GM12875 (cell line): ENCODE results near the gene SRSF4.
"Not testable (repeated sequence)": the region's sequence is repeated elsewhere in the genome, so short reads cannot be mapped to it uniquely, and the experiment has no call there.

Experiments
- H3K4me3 ChIP-seq: one replicate; pipeline ENCODE4 v1.5.1; 2011; ENCODE audit warnings: low read depth, low read length, control low read depth
- TF ChIP-seq, protein P1 (sequence below): IDR thresholded peaks from 2 replicates; pipeline ENCODE4 v1.5.1; 2011; ENCODE audit warnings: low read depth, mild to moderate bottlenecking, control low read depth, inconsistent platforms, low read length, moderate library complexity, borderline replicate concordance; ENCODE audit not compliant: insufficient read depth

SRSF4 gene

DNA sequence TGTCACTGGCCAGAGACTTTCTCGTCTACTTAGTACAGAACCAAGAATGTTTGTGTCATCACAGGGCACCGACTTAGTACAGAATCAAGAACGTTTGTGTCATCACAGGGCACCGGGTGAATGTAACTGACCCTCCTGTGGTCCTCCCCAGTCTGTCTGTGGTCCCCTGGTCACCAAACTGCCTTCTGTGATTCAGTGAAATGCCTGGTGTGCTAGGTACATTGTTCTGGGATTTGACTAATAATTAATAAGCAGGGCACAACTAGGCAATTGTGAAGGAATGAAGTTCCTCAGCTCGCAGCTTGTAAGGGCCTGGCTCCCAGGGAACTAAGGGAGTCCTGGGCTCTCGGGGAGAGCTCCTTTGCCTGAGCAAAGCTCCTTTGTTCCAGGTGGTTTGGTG, 41.8 kb upstream of the SRSF4 start:
- H3K4me3 ChIP-seq: no peak overlapping the region
- TF ChIP-seq, protein P1, sequence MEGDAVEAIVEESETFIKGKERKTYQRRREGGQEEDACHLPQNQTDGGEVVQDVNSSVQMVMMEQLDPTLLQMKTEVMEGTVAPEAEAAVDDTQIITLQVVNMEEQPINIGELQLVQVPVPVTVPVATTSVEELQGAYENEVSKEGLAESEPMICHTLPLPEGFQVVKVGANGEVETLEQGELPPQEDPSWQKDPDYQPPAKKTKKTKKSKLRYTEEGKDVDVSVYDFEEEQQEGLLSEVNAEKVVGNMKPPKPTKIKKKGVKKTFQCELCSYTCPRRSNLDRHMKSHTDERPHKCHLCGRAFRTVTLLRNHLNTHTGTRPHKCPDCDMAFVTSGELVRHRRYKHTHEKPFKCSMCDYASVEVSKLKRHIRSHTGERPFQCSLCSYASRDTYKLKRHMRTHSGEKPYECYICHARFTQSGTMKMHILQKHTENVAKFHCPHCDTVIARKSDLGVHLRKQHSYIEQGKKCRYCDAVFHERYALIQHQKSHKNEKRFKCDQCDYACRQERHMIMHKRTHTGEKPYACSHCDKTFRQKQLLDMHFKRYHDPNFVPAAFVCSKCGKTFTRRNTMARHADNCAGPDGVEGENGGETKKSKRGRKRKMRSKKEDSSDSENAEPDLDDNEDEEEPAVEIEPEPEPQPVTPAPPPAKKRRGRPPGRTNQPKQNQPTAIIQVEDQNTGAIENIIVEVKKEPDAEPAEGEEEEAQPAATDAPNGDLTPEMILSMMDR: no peak

DNA sequence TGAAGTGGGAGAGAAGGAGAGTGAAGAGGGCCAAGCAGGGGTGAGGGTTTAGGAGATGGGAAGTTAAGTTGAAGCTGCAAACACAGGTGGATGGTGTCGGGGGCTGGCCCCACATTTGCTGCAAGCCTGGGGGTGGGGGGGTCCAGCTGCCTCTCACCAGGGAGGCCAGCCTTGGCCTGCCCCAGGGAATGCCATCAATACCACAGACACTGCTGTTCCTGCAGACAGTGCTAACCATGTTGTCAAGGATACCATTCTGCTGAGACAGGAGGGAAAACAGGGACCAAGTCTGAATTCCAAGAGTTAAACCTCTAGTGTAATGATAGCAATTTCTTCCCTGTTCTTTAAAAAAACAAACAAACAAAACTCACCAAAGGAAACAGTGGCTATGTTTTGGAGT, 41.0 kb upstream of the SRSF4 start:
- no peak overlapping the region for H3K4me3 ChIP-seq
- TF ChIP-seq, protein P1: no peak

DNA sequence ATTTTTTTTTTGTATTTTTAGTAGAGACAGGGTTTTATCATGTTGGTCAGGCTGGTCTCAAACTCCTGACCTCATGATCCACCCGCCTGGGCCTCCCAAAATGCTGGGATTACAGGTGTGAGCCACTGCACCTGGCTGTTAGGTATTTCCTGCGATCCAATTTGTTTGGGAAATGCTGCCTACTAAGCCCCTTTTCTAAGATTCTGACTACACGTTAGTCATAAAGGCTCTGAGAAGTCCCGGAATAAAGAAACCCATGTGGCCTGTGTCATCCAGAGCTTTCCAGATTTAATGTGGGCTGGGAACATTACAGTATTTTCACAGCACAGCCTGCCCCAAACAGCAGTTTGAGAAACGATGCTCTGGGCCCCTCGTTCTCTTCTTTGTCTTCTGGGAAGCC, 40.6 kb upstream of the SRSF4 start:
- H3K4me3 ChIP-seq: not testable (repeated sequence)

DNA sequence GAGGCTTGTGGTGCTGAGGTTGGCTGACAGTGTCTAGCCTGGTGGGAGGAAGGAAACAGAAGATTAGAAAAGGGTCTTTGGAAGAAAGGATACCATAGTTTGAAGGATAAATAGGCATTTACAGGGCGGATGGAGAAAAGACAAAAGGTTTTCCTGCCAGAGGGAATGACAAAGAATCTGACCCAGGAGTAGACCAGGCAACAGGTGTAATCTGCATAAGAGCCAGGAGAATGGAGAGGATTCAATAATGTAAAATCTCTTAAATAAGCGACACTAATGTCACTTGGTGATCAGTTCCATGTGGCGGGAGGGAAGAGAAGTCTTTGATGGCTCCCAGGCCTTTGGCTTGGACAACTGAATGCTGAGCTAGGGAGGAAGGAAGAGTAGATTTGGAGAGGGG, 39.6 kb upstream of the SRSF4 start:
- TF ChIP-seq, protein P1: no peak
- no peak overlapping the region for H3K4me3 ChIP-seq

DNA sequence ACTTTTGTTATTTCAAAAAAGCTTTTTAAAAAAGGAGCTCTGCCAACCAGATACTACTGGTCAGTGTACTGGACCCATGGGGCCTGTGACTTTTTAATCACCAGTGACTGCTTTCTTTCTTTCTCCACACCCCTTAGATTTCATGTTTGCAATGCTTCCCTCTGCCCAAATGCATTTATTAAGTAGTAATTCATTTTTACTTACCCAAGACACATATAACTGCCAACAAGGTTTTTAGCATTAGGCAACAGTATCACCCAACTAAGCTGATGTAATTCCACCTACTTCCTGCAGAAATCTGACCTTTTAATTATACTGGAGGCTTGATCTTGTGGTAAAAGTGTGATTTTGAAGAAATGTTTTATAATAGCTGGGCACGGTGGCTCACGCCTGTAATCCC, 36.5 kb upstream of the SRSF4 start:
- no peak overlapping the region for H3K4me3 ChIP-seq
- TF ChIP-seq, protein P1: no peak

DNA sequence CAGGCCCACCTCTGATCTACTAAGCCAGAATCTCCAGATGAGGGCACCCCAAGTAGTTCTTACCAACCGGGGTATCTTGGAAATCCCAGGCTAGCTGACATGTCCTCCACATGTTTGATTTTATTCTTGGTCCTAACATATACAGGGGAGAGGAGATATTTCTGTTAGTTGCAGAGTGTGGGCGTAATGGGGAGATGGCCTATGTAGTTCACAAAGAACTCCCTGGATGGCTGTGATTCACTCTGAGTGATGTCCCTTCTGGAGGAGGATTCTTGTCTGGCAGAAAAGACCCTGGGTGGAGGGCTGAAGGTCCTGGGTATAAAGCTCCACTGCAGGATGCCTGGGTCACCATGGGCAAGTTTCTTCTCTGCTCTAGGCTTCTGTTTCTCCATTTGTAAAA, 35.9 kb upstream of the SRSF4 start:
- H3K4me3 ChIP-seq: no peak overlapping the region
- TF ChIP-seq, protein P1: no peak

DNA sequence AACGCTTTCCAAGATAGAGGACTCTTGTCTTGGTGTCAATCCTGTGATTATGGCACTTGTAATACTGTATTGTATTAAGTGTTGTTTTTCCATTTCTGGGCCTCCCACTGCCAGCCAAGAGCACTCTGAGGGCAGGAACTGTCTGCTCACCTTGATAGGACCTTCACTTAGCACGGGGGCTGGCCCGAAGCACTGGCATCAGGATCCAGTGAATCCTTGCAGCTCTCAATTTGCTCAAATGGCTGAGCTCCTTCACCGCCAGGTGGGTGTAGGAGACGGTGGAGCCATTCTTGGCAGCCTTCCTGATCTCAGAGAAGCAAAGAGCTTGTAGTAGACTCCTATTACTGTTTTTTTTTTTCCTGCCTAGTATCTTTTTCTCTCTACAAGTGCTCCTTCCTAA, 31.4 kb upstream of the SRSF4 start:
- no peak overlapping the region for H3K4me3 ChIP-seq
- TF ChIP-seq, protein P1: no peak

DNA sequence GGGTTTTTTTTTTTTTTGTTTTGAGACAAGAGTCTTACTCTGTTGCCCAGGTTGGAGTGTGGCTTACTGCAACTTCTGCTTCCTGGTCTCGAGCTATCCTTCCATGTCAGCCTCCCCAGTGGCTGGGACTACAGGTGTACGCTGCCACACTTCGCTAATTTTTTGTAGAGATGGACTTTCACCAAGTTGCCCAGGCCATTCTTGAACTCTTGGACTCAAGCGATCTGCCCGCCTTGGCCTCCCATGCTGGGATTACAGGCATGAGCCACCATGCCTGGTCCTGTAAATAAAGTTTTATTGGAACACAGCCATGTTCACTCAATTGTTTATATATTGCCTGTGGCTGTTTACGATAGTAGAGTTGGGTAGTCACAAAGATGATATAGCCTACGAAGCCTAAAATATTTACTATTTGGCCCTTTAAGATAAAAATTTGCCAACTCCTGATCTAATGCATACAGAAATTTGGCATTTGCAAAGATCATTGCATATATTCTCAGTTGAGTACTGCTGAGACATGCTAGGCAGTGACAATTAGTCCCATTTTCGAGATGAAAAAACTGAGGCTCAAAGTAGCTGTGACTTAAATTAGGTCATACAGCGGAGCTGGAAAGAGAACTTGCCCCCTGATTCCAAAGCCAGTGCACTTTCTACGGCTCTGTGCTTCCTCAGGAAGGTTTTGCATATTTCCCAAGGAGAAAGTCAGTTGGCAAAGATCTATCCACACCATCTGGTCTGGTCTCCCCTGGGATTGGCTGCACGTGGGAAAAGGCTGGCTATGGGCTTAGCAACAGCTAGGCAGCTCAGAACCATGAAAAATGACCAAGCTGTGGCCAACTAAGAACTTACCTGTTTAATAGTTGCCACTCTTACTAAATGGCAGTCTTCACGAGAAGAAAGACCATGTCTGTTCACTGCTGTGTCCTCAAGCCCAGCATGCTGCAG, 29.7 kb upstream of the SRSF4 start:
- no peak overlapping the region for H3K4me3 ChIP-seq
- TF ChIP-seq, protein P1: no peak
